Measurements from ENCODE around the gene MAPRE2. TPM values are rescaled to one million over a fixed set of nuclear protein-coding genes. Genes with fewer than 3 reads are reported as not detected.

Gene MAPRE2
- total RNA-seq, 1 experiment from 2014 or later, result 16.4 TPM

DNA sequence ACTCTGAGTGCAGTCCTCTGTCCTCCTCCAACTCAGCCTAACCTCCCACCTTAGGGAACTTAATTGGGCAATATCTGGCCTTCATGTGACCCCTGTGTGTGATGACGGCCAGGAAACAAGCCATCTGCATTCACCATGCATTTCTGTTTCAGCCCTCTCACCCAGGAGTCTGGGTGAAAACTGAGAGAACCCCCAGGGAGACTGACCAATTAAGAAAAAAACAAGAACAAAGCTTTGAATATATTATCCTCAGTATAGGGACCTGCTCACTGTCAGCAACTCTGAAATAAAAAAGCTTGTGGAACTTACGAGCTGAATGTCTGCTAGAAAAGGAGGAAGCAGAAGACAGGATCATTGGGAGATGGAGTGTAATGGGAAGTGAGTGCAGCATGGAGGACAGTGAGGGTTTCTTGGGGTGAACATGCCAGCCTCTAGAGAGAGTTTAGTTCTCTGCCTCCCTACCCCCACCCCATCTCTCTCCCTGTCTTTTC, 9.5 kb downstream of the MAPRE2 start:
- TF ChIP-seq, protein P1, sequence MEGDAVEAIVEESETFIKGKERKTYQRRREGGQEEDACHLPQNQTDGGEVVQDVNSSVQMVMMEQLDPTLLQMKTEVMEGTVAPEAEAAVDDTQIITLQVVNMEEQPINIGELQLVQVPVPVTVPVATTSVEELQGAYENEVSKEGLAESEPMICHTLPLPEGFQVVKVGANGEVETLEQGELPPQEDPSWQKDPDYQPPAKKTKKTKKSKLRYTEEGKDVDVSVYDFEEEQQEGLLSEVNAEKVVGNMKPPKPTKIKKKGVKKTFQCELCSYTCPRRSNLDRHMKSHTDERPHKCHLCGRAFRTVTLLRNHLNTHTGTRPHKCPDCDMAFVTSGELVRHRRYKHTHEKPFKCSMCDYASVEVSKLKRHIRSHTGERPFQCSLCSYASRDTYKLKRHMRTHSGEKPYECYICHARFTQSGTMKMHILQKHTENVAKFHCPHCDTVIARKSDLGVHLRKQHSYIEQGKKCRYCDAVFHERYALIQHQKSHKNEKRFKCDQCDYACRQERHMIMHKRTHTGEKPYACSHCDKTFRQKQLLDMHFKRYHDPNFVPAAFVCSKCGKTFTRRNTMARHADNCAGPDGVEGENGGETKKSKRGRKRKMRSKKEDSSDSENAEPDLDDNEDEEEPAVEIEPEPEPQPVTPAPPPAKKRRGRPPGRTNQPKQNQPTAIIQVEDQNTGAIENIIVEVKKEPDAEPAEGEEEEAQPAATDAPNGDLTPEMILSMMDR (conservative IDR thresholded peaks at IDR 0.05; ENCODE audit: low read depth, low read length), result no peak
- no peak for TF ChIP-seq EZH2 (IDR thresholded peaks at IDR 0.05; ENCODE audit: borderline replicate concordance, low read depth, low read length, poor library complexity, severe bottlenecking)

DNA sequence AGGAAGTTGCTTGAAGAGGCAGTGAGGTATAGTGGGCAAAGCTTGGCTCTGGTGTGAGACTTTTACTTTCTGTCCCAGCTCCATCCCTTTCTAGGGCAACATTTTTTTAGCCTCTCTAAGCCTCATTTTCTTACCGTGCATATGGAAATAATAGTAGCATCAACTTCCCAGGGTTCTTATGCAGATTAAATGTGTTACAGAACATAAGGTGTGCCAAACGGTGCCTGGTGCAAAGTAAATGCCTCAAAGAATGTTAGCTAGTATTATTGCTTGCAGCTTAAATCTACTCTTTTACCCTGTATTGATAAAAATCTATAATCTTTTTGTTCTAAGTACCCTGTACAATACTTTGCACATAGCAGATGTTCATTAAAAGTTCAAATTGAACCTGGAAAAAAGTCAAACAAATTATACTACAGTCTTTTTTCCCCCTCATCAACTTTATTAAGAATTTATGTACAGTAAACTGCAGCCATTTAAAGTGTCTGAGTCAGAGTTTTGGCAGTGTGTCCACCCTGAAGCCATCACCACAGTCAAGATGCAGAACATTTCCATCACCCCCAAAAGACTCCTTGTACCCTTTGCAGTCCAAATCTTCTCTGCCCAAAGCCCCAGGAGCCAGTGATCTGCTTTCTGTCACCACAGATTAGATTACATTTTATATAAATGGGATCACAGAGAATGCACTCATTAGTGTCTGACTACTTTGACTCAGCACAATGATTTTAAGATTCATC, 10.6 kb downstream of the MAPRE2 start:
- TF ChIP-seq EZH2 (IDR thresholded peaks at IDR 0.05; ENCODE audit: borderline replicate concordance, low read depth, low read length, poor library complexity, severe bottlenecking), result no peak
- TF ChIP-seq, protein P1 (conservative IDR thresholded peaks at IDR 0.05; ENCODE audit: low read depth, low read length), result no peak
- Histone ChIP-seq H3K4me1 (ENCODE audit: insufficient read depth, low read length, poor library complexity, severe bottlenecking) (no peaks in the 10 kb centered on the region), H3K36me3 (ENCODE audit: insufficient read depth, low read length, poor library complexity, severe bottlenecking) (no peaks in the 10 kb centered on the region), H3K4me3 (ENCODE audit: low read depth, low read length, poor library complexity, severe bottlenecking) (no peak overlapping the region), H3K27ac (ENCODE audit: low read depth, low read length, poor library complexity, severe bottlenecking) (no peak overlapping the region), H3K27me3 (replicated peaks; ENCODE audit: insufficient read depth, low read depth, low read length, poor library complexity) (no peaks in the 10 kb centered on the region), H3K9me3 (ENCODE audit: low read depth, low read length, poor library complexity, severe bottlenecking) (no peaks in the 10 kb centered on the region)
- BruUV-seq (replicated peaks), result no TSS peak
- DNase-seq (ENCODE audit: low spot score), result no peak
- intact Hi-C loops (cut with micrococcal nuclease; ENCODE audit: unreplicated experiment), result no loop called here
- ChIA-PET CTCF (no interaction called here), POLR2A (ENCODE audit: low non-redundant PET) (no interaction called here)

More for the DNA sequence above, 9.5 kb downstream of the MAPRE2 start:
- Histone ChIP-seq H3K27ac (ENCODE audit: low read depth, low read length, poor library complexity, severe bottlenecking) (no peak overlapping the region), H3K36me3 (ENCODE audit: insufficient read depth, low read length, poor library complexity, severe bottlenecking) (no peaks in the 10 kb centered on the region), H3K4me1 (ENCODE audit: insufficient read depth, low read length, poor library complexity, severe bottlenecking) (no peaks in the 10 kb centered on the region), H3K27me3 (replicated peaks; ENCODE audit: insufficient read depth, low read depth, low read length, poor library complexity) (no peaks in the 10 kb centered on the region), H3K9me3 (ENCODE audit: low read depth, low read length, poor library complexity, severe bottlenecking) (no peaks in the 10 kb centered on the region), H3K4me3 (ENCODE audit: low read depth, low read length, poor library complexity, severe bottlenecking) (no peak overlapping the region)
- no TSS peak for BruUV-seq (replicated peaks)
- ChIA-PET POLR2A (ENCODE audit: low non-redundant PET) (no interaction called here), CTCF (interaction anchor here (0.9 kb wide), 1 partner anchor 9 kb away, joined by 3 read pairs; no protein-coding TSS in a partner anchor)
- intact Hi-C loops (cut with micrococcal nuclease; ENCODE audit: unreplicated experiment), result no loop called here
- no peak for DNase-seq (ENCODE audit: low spot score)

DNA sequence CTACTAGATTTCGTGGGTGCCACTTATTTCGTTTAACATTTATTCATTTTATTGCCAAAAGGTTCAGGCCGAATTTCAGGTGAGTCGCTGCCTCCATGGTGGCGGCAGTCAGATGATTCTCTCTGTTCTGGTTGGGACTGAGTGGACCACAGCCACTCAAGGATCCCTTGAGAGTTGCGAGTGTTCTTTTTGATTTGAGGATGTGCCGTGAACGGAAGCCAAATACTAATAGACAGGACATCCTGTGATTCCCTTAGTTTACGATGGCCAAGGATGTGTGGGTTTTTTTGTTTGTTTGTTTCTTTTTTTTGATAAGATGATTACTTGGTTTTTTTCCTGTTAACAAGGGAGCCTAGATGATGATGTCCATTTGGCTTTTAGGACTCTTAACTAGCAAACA, 13.2 kb downstream of the MAPRE2 start:
- Histone ChIP-seq H3K4me1 (ENCODE audit: insufficient read depth, low read length, poor library complexity, severe bottlenecking) (no peaks in the 10 kb centered on the region), H3K36me3 (ENCODE audit: insufficient read depth, low read length, poor library complexity, severe bottlenecking) (no peaks in the 10 kb centered on the region), H3K27ac (ENCODE audit: low read depth, low read length, poor library complexity, severe bottlenecking) (no peak overlapping the region), H3K4me3 (ENCODE audit: low read depth, low read length, poor library complexity, severe bottlenecking) (no peak overlapping the region), H3K9me3 (ENCODE audit: low read depth, low read length, poor library complexity, severe bottlenecking) (no peaks in the 10 kb centered on the region), H3K27me3 (replicated peaks; ENCODE audit: insufficient read depth, low read depth, low read length, poor library complexity) (no peaks in the 10 kb centered on the region)
- BruUV-seq (replicated peaks), result no TSS peak
- intact Hi-C loops (cut with micrococcal nuclease; ENCODE audit: unreplicated experiment), result no loop called here
- DNase-seq (ENCODE audit: low spot score), result no peak
- TF ChIP-seq, protein P1 (conservative IDR thresholded peaks at IDR 0.05; ENCODE audit: low read depth, low read length), result no peak
- TF ChIP-seq EZH2 (IDR thresholded peaks at IDR 0.05; ENCODE audit: borderline replicate concordance, low read depth, low read length, poor library complexity, severe bottlenecking), result no peak
- CTCF ChIA-PET, result no interaction called here
- POLR2A ChIA-PET (ENCODE audit: low non-redundant PET), result no interaction called here
